ENCODE results near the gene CCDC122.

GRCh38 chr13:43905435-43906031, 26.0 kb upstream of the CCDC122 start:
- TF ChIP-seq, protein P1, sequence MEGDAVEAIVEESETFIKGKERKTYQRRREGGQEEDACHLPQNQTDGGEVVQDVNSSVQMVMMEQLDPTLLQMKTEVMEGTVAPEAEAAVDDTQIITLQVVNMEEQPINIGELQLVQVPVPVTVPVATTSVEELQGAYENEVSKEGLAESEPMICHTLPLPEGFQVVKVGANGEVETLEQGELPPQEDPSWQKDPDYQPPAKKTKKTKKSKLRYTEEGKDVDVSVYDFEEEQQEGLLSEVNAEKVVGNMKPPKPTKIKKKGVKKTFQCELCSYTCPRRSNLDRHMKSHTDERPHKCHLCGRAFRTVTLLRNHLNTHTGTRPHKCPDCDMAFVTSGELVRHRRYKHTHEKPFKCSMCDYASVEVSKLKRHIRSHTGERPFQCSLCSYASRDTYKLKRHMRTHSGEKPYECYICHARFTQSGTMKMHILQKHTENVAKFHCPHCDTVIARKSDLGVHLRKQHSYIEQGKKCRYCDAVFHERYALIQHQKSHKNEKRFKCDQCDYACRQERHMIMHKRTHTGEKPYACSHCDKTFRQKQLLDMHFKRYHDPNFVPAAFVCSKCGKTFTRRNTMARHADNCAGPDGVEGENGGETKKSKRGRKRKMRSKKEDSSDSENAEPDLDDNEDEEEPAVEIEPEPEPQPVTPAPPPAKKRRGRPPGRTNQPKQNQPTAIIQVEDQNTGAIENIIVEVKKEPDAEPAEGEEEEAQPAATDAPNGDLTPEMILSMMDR (IDR thresholded peaks at IDR 0.05) = peak; percentile 74
- TF ChIP-seq HEYL (CRISPR knock-in tag; IDR thresholded peaks at IDR 0.05) = no peak
- no peak for TF ChIP-seq POLR2A (IDR thresholded peaks at IDR 0.05; ENCODE audit: low read length)
- no peak for TF ChIP-seq JUNB (IDR thresholded peaks at IDR 0.05)
- peak; percentile 82 to 86 for TF ChIP-seq RAD21 (conservative IDR thresholded peaks at IDR 0.05 in 1 of 2, IDR thresholded peaks at IDR 0.05 in 1 of 2)
- TF ChIP-seq, protein P2, sequence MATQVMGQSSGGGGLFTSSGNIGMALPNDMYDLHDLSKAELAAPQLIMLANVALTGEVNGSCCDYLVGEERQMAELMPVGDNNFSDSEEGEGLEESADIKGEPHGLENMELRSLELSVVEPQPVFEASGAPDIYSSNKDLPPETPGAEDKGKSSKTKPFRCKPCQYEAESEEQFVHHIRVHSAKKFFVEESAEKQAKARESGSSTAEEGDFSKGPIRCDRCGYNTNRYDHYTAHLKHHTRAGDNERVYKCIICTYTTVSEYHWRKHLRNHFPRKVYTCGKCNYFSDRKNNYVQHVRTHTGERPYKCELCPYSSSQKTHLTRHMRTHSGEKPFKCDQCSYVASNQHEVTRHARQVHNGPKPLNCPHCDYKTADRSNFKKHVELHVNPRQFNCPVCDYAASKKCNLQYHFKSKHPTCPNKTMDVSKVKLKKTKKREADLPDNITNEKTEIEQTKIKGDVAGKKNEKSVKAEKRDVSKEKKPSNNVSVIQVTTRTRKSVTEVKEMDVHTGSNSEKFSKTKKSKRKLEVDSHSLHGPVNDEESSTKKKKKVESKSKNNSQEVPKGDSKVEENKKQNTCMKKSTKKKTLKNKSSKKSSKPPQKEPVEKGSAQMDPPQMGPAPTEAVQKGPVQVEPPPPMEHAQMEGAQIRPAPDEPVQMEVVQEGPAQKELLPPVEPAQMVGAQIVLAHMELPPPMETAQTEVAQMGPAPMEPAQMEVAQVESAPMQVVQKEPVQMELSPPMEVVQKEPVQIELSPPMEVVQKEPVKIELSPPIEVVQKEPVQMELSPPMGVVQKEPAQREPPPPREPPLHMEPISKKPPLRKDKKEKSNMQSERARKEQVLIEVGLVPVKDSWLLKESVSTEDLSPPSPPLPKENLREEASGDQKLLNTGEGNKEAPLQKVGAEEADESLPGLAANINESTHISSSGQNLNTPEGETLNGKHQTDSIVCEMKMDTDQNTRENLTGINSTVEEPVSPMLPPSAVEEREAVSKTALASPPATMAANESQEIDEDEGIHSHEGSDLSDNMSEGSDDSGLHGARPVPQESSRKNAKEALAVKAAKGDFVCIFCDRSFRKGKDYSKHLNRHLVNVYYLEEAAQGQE (IDR thresholded peaks at IDR 0.05) = no peak

All from A549 (cell line).